HG02840 (cell line): ENCODE measurements around the gene CPT2.
A peak's percentile ranks its signal among the peaks of the same experiment; 100 is the strongest.

Source experiments
- ATAC-seq: cut with Tn5 transposase; IDR thresholded peaks from one replicate; pipeline ENCODE4 v1.9.1; 2021; ENCODE audit warnings: mild to moderate bottlenecking, moderate library complexity, moderate number of reproducible peaks; ENCODE audit not compliant: unreplicated experiment, low FRiP score

The CPT2 gene

DNA sequence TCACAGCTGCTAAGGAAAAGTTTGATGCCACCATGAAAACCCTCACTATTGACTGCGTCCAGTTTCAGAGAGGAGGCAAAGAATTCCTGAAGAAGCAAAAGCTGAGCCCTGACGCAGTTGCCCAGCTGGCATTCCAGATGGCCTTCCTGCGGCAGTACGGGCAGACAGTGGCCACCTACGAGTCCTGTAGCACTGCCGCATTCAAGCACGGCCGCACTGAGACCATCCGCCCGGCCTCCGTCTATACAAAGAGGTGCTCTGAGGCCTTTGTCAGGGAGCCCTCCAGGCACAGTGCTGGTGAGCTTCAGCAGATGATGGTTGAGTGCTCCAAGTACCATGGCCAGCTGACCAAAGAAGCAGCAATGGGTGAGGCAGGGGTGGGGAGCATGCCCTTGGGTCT, 14.3 kb downstream of the CPT2 start:
- no peak for ATAC-seq

DNA sequence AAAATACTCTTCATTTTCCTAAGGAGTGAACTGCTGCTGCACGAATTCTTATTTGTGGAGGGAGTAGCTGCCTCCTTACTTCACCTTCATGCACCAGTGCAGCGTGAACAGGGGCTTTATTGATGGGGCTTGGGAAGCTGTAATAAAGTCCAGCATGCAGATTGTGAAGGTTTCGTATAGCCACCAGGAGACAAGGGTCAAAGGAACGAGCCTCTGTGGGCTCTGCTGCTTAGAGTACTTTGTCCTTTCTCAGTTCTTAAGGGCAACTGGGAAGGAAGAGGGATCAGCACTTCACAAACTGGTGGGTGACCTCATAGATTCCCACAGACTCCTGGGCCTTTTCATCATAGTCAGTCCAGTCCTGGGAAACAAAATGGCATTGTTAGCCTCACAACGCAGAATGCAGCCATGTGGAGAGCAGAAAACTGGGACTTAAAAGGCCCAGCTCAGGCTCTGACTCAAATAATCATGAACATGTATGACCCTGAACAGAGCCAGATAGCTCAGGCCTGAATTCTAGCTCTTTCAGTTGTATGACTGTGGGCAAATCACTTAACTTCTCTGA, 17.8 kb downstream of the CPT2 start:
- ATAC-seq, result no peak

DNA sequence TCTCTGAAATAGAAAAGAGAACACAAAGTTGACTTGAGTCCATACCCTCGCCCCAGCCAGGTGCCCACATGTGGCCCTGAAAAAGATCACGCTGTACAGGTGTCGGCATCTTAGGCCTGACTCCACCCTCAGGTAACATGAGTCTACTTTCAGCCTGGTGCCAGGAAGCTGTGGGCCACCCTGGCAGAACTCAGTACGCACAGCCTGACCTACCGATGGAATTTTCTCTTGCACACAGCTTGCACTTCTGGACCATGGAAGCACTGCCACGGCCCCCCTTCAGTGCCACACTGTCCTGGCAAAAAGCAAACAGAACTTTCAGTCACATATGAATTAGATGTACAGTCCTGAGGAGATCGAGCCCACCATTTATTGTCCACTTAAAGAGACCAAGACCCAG, 21.6 kb downstream of the CPT2 start:
- no peak for ATAC-seq

DNA sequence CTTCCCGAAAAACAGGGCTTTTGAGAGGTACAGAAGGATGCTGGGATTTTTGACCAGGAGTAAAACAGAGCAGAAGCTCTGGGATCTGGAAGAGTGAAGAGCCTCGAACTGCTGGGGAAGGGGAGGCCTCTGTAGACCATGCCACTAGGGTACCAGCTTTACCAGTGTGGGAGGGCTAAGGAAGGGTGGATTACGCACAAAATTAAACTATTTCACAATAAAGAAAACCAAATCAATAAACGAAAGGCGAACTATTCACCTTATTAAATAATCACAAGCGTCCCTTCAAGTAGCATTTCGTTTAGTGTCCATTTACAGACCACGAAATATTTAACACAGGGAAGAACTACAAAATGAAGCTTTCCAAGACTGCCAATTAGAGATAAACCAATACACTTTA, 23.1 kb downstream of the CPT2 start:
- no peak for ATAC-seq

DNA sequence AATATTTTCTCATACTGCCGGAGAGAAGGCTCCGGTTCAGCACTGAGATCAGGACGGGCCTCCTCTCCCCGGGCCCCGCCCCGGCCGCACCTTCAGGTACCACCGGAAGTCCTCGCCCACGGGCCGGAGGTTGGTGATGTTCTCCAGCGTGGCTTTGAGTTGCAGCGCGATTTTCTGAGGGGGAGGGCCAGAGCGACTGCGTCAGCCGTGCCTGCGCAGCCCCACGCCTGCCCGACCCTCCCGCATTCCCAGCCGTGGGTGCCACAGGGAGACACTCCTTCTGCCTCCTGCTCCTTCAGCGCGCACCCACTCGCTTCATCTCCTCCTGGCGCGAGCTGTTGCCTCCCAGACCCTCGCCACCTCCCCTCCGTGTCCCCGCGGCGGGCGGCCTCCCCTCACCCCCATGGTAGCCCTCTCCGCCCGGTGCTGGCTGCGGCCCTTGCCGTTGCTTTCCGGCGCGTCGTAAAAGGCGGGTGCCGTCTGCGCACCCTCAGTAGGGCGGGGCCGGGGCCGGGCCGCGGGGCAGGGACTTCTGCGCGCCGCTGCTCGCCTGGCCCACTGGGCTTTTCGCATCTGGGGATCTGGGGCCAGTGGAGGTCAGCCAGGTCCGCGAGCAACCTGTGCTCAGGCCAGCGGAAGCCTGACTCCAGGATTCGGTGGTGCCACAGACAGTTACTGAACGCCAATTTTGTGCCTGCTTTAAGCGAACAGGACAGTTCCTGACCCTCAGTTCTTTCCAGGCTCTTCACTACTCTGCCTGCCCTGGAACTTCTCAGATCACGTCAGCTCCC, 23.7 kb downstream of the CPT2 start, which contains the start of gene CZIB:
Gene CZIB, minus strand, starts transcription at position 464 of the 791 bp plus-strand sequence. Its CDS starts 59 bp downstream, at position 405.
- ATAC-seq, result peak; percentile 88

DNA sequence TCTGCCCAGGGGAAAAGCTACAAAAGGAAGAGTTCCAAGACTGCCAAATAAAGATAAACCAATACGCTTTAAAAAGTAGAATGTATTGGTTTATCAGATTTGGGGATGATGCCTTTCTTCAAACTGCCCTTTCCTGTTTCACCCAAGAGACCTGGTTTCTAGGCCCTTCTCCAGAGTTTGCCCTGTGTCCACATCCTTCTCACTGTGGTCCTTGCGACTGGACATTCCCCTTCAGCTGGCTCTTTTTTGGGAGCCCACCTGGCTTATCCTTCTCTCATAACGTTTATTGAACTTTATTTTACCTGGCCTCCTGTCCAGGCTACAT, 24.3 kb downstream of the CPT2 start:
- no peak for ATAC-seq

DNA sequence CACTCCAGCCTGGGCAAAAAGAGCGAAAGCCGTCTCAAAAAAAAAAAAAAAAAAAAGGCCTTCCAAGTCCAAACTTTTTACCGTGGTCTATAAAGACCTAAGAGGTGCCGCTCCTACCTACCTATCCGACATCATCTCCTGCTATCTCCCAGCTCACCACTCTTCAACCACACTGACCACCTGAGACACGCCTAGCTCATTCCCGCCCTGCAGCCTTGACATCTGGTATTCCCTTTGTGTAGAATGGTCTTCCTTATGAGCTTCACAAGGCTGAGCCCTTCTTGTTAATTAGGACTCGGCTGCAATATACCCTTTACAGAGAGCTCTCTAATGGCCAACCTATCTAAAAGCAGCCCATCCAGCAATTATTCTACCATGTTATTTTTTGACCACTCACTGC, 41.0 kb downstream of the CPT2 start:
- no peak for ATAC-seq

DNA sequence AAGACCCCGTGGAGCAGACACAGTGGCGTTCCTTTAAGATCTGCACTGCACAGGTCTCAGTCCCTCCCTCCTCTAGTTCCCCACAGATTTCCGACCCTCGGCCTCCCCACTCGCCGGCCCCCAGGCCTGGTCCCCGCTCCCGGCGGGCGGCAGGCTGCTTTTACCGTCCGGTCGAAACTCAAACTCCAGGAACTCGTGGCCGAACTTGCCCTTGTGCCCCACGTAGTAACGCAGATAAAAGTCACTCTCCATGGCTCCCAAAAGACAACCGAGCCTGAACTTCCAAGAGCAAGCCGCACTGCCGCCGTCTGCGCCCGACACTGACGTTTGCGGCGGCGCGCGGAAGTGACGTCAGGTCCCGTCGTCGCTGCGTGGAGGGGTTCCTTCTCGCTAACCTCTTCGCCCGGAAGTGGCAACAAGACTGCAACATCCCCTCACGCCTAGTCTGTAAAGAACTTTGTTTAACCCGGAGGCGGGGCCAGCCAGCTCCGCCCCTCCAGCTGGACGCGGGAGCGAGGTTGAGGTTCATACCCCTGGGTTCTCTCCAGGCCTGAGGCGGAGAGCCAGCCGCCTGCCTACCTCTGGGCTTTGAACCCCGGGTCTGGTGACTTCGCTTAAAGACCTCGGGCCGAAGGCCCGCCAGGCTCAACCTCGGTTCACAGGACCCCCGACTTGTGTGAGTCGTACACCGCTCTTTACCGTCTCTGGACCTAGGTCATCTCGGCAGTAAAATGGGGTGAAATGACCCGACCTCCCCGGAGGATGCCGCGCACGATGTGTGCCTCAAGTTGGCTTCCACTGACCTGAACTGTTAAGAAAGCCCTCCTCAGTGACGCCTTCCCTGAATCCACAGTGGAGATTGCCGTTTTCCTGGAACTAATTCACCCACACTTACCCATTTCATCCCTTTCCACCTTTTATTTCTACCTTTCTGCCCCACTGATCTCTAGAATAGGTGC, 41.9 kb downstream of the CPT2 start, which contains the start of gene MAGOH:
Gene MAGOH, minus strand, starts transcription at position 322 of the 959 bp plus-strand sequence. Its CDS starts 70 bp downstream, at position 252.
- ATAC-seq, result peak; percentile 94

DNA sequence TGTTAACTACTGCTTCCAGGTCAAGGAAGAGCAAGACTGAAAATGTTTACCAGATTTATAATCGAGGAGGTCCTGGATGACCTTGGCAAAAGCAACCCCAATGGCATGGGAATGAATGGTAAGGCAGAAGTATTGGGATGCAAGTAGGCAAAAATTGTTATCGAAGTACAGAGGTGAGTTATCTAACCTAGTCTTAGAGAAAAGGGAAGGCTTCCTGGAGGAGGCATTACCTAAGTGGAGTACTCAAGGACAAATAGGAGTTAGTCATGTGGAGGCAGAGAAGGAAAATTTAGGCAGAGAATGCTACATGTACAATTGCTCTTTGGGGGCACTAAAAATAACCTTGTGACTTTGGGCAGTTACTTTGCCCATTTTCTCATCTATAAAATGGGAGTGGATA, 45.2 kb downstream of the CPT2 start:
- ATAC-seq, result no peak

DNA sequence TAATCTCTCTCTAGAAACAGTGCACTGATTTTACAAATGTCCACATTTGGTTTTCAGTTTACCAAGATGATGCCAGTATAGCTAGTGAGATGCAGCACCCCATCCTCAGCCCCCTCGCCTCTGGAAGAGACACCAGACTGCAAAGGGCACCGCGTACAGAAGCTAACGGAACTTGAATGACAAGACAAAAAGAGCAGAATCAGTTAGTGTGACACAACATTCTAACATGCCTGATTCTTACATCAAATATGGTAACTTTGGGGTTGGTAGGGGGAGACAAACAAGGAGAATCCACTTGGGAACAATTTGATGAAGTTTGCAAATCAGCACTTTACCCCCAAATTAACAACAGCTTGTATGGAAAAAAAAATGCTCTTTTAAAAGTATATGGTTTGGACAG, 45.8 kb downstream of the CPT2 start:
- ATAC-seq, result no peak

DNA sequence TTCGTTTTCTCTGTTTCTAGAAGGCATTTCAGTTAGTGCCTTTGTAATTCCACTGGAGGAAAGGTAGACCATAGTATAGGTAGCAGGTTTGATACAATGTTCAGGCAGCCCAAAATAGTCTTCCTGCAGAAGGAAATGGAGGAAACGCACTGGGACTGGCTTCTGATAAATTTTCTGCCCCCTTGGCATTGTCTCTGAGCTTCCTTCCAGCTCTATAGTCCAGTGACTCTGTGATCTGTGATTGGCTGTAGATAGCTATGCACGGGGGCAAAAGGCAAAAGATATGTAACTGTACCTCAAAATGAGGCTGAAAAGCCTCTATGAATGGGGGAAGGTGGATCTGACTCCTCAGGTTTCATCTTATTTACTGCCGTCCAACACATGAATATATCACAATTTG, 47.5 kb downstream of the CPT2 start:
- no peak for ATAC-seq

DNA sequence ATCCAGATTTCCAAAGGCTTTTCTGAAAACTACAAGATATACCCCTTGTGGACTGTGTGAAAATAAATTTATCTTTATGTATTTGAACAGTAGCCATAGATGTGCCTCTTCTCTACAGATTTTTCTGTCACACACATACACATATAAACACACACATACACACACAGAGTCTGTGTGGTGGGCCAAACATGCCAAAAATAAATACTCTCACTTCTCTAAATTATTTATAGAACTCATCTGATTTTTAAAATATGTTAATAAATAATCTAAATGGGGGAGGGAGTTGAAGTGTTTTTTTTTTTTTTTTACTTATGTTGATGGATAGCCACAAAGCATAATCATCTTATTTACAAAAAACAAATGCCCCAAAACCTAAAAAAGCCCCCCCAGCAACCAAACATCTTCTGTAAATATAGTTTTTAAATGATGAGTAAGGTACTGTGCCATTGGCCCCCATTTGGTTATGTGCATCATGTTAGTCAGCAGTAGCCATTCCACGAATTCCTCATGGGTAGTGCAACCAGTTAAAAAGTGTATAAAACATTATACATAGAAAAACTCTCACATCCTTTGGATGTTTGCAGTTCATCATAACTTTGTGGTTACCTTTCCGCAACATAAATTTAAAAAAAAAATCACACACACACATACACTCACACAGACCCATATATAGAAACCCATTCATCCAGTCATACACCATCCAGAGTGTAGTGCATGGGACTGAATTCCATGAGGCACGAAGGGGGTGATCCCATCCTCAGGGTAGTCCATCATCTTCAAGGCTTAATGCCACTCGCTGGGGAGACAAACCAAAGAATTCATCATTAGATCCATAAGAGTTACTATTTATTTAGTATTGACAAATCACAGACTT, 49.9 kb downstream of the CPT2 start:
- no peak for ATAC-seq

DNA sequence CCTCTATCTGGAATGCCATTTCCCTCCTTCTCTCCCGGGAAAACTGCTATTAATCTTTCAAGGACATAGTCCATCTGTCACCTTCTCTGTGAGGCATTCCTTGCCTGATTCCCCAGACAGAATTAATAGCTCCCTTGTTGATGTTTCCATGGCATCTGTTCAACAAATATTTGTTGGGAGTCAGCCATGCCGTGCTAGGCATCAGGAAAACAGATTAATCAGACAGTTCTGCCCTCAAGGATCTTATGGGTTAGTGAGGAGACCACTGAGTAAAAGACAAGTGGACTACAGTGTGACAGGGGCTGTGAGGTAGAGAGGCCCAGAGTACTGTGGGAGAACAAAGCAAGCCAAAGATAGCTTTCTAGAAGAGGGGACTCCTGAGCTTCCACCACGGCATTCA, 53.1 kb downstream of the CPT2 start:
- no peak for ATAC-seq

DNA sequence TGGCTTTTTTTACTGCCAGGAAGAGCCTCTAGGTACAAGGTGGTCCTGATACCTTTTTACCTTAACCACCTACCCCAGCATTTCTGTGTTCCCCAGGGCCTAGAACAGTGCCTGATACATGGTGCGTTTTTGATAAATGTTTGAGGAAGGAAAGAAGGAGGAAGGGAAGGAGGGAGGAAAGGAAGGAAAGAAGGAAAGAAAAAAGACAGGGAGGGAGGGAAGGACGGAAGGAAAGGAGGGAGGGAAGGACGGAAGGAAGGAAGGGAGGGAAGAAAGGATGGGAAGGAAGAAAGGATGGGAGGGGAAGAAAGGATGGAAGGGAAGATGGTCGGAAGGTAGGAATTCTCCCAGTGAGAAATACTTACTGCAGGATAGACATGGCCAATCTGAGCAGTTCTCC, 53.7 kb downstream of the CPT2 start:
- no peak for ATAC-seq

DNA sequence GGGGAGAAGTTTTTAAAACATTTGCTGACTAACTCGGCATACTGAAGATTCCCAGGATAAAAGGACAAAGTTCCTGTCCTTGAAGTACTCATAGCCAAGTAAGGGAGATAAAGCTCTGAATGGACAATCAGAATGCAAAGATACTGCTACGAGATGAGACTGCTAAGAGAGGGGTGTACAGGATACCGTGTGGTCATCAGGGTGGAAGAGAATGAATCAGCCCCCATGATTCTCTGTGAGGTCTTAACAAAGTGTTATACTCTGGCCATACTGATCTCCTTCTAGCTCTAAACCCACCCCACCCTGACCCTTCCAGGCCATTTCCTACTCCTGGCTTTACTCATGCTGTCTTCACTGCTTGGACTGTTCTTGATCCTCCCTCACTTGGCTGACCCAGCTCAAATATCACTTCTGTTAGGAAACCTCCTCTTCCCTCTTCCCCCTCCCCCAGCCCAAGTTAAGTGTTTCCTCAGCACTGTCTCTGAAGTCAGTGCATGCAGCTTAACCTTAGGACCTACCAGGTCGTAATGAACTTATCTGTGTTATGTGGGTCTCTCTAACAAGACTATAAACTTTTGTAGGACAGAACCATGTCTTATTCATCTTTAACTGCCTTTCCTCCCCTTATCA, 57.5 kb downstream of the CPT2 start:
- ATAC-seq, result no peak

DNA sequence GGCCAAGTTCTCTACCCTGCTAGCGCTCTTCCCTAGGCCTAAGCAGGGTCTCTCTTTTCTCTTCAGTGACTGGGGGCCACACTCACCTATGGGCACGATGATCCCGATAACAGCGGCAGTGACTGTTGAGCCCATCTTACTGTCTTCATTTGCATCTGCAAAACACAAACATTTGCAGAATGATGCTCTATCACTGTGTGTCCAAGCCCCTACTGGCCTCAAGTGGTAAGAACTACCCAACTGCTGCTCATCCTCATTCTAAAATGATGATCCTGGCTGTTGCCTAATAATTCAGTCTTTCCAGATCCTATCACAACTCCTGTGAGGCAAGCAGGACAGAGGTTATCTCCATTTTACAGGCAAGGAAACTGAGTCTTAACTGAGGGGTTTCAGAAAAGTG, 58.4 kb downstream of the CPT2 start:
- no peak for ATAC-seq

DNA sequence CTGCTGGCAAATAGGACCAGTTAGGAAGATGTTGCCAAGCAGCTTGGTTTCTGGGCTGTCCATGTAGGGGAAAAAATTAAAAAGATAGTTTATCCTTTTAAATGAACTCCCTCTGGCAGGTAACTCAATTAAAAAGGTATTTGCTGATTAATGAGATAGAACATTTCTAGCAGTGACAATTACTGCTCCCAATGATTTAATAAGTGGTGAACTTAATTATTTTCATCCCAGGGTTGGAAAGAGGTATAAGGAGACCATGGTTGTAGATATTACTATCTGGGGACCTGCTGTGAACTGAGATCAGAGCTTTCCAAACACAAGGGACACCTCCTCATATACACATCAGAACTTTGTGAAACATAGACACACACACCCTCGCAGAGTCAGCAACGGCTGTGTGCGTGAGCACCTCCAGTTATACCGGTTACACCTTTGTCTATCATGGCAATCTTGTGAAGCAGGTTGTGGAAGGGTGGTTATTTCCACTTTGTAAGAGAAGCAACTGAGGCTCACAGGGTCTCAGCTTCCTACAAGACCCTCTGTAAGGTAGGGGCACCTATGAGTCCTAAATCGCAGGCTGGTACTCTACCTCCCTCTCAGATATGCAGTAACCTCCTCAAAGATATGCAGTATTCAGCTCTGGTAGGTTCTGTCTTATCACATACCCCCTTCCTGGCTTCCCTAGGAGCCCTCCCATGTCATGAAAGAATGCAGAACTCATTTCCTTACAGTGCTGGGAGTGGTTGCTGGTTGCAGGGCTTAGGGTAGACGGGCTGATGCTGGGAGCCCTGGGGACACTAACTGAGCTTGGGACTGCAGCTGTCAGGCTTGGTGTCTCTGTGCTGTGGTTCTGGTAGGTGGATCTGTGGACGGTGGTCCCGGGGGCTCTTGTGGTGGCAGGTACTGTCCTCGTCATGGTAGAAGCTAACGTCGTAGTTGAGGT, 60.2 kb downstream of the CPT2 start:
- ATAC-seq, result no peak

DNA sequence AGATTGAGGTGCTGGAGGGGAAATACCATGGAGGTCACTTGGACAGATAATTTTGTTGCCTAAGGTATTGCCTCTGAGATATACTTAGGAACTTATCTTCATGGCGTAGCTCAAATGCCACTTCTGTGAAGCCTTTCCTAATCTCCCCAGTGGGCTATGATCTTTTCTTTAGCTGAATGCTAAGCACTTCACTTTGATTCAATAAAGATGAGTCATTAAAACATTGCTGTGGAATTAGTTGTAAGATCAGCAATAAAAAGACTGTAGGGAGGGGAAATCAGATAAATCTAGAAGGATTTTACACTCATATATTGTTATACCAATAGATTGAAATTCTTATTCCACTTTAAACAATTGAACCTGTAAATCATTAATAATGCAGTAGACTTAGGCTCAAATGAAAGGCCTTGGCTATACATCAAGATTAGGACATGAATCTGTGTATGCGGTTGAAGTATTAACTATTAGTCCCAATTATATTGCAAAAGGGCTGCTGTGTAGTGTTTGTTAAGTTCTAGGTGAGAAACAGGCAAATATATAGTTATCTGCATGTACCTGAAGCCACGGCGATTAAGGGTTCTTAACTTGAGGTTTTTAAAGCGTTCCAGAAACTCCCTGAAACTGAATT, 60.9 kb downstream of the CPT2 start:
- ATAC-seq, result no peak
